Mesothelial cell of epicardium (in vitro differentiated cells): Measurements from ENCODE around the gene ERC2. TPM values are rescaled to one million over a fixed set of nuclear protein-coding genes. Genes with fewer than 3 reads are reported as not detected.

Experiments
- DNase-seq, 2 experiments: peaks; one replicate each; pipeline ENCODE4 v3.0.0; 2021; ENCODE audit warnings: low spot score in 2 of 2; ENCODE audit not compliant: unreplicated experiment in 2 of 2
- H3K27ac Mint-ChIP-seq: 2 replicates; pipeline ENCODE4 v1.8.0; 2021; ENCODE audit warnings: mixed read lengths
- H3K27me3 Mint-ChIP-seq: 2 replicates; pipeline ENCODE4 v1.8.0; 2021; ENCODE audit warnings: low read depth, mixed read lengths
- H3K36me3 Mint-ChIP-seq: 2 replicates; pipeline ENCODE4 v1.8.0; 2021; ENCODE audit warnings: mixed read lengths
- H3K4me1 Mint-ChIP-seq: 2 replicates; pipeline ENCODE4 v1.8.0; 2021; ENCODE audit warnings: mixed read lengths
- H3K4me3 Mint-ChIP-seq: 2 replicates; pipeline ENCODE4 v1.8.0; 2021; ENCODE audit warnings: mild to moderate bottlenecking, moderate library complexity, mixed read lengths
- H3K9me3 Mint-ChIP-seq: 2 replicates; pipeline ENCODE4 v1.8.0; 2021; ENCODE audit warnings: mixed read lengths
- total RNA-seq: library from RNA; stranded (reverse); gene quantifications from 3 replicates; pipeline ENCODE4 v1.2.1, GENCODE V29; 2021
- TF ChIP-seq, protein P1 (sequence below): fragments of 200-600 bp; sonication (generic); IDR thresholded peaks from one replicate; pipeline ENCODE4 v1.5.0; 2021; ENCODE audit warnings: antibody characterized with exemption; ENCODE audit not compliant: unreplicated experiment

ERC2 gene
- total RNA-seq, 1 donor from 2014 or later, result 15.6 TPM

DNA sequence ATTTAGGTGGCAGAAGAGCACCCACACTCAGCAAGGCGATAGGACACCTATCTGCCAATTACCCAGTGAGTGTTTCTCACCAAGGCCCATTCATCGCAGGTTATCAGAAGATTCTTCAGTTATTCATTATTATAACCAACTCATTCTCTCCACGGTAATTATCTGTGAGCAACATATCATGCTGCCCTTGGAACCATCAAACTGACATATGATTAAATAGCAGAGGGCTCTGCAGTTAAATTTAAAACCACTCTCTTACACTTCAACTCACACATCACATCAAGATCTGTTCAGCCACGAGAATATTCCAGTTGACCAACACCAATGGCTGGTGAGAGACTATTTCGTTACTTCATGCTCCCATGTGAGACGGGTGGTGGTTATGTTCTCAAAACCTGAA is 489.3 kb downstream of the ERC2 start:
- Mint-ChIP-seq H3K27me3 (no peaks in the 10 kb centered on the region), H3K4me1 (peaks cover 23% of the 10 kb centered on the region), H3K36me3 (no peaks in the 10 kb centered on the region), H3K9me3 (no peaks in the 10 kb centered on the region), H3K4me3 (no peak overlapping the region), H3K27ac (no peak overlapping the region)
- TF ChIP-seq, protein P1, sequence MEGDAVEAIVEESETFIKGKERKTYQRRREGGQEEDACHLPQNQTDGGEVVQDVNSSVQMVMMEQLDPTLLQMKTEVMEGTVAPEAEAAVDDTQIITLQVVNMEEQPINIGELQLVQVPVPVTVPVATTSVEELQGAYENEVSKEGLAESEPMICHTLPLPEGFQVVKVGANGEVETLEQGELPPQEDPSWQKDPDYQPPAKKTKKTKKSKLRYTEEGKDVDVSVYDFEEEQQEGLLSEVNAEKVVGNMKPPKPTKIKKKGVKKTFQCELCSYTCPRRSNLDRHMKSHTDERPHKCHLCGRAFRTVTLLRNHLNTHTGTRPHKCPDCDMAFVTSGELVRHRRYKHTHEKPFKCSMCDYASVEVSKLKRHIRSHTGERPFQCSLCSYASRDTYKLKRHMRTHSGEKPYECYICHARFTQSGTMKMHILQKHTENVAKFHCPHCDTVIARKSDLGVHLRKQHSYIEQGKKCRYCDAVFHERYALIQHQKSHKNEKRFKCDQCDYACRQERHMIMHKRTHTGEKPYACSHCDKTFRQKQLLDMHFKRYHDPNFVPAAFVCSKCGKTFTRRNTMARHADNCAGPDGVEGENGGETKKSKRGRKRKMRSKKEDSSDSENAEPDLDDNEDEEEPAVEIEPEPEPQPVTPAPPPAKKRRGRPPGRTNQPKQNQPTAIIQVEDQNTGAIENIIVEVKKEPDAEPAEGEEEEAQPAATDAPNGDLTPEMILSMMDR, result no peak
- no peak for DNase-seq

DNA sequence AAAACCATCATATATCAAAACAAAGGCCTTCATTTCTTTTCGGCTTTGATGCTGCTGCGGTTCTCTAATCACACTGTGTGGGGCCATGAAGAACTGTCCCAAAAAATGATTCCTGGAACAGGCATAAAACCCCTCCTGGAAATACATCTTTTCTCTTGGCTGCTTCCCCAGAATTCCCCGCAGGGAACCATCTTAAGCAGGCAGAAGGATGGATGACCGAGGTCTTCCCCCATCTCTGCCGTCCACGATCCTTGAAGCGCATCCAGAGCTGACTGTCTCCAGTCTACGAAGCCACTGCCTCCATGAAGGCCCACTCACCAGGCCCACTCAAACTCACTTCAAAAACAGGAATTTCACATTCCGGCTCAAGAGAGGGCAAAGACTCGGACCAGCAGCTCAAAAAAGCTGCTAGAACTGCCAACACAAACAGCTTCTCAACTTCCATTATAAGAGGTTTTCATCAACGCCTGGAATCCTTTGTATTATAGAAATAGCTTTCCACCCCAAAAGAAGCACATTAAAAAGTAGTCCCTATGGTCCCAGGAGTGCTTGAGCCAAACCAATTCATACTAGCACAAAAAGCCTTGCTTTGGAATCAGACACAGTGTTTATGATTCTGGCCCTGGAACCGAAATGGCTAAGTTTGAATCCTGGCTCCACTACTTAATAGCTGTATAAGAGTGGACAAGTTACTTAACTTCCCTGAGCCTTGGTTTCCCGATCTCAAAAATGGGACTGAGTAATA is 493.7 kb downstream of the ERC2 start:
- Mint-ChIP-seq H3K4me3 (no peak overlapping the region), H3K27ac (peak overlapping the region; percentile 65), H3K9me3 (no peaks in the 10 kb centered on the region), H3K27me3 (no peaks in the 10 kb centered on the region), H3K4me1 (peaks cover 32% of the 10 kb centered on the region), H3K36me3 (no peaks in the 10 kb centered on the region)
- TF ChIP-seq, protein P1, result no peak
- DNase-seq, result no peak

DNA sequence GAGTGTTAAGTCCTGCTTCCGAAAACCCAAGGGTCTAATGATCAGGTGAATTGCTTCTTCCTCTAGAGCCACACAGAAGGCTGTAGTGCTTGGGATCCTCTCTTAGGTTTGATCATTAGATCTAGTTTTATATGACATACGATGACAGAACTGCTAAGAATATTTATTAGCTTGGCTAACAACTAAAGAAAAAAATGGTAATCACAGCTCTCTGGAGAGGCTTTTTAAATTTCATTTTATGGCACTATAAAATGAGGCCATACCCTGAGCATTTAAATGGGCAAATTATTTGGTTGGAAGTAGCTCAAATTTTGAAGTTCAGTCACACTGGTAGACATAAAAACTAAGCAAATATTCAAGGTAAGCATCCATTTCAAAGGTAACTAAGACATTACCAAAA is 498.6 kb downstream of the ERC2 start:
- peaks cover 20% of the 10 kb centered on the region for H3K9me3 Mint-ChIP-seq
- TF ChIP-seq, protein P1, result no peak
- no peak for DNase-seq
- peak overlapping the region; percentile 85 for H3K27ac Mint-ChIP-seq
- peaks cover 39% of the 10 kb centered on the region for H3K4me1 Mint-ChIP-seq
- H3K27me3 Mint-ChIP-seq, result no peaks in the 10 kb centered on the region
- H3K4me3 Mint-ChIP-seq, result no peak overlapping the region
- H3K36me3 Mint-ChIP-seq, result peaks cover 13% of the 10 kb centered on the region

DNA sequence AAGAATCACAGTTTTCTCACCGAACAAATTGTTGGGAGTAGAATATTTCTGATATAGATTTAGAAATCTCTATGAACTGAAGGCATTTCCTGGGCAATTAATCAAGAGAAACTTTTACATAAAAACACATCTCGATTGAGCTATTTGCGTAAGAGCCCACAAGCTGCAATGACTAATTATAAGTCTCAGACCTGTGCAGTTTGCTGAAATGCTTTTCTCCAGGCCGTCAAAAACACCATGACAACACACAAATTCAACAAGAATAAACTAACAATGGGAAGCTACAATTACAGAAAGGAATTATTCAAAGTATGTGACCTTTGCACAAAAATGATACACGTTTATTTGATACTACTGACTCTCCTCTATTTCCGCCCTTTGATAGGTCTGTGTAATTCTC is 499.9 kb downstream of the ERC2 start:
- TF ChIP-seq, protein P1, result no peak
- H3K27me3 Mint-ChIP-seq, result no peaks in the 10 kb centered on the region
- peaks cover 20% of the 10 kb centered on the region for H3K9me3 Mint-ChIP-seq
- H3K27ac Mint-ChIP-seq, result peak overlapping the region; percentile 85
- no peak overlapping the region for H3K4me3 Mint-ChIP-seq
- no peak for DNase-seq
- peaks cover 13% of the 10 kb centered on the region for H3K36me3 Mint-ChIP-seq
- peaks cover 30% of the 10 kb centered on the region for H3K4me1 Mint-ChIP-seq

DNA sequence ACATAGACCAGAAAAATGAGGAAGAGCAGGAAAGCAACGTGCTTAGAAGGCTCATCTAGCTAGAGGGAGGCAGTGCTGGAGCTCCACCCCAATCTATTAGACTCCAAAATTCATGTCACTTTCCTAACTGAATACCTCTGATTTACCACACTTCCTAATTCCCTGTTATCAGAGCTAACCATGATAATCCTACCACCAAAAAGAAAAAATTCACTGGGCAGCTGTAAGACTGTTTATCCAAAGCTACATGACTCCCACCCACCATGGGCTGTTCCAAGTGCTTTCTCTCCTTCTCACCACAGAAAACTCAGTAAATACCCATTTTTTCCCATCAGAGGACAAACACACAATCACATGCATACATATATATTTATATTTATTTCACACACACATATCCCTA is 501.7 kb downstream of the ERC2 start:
- TF ChIP-seq, protein P1, result no peak

More for the DNA sequence above, 501.7 kb downstream of the ERC2 start:
- Mint-ChIP-seq H3K27me3 (no peaks in the 10 kb centered on the region), H3K36me3 (peaks cover 13% of the 10 kb centered on the region), H3K27ac (peak overlapping the region; percentile 35), H3K9me3 (peaks cover 20% of the 10 kb centered on the region), H3K4me3 (no peak overlapping the region), H3K4me1 (peaks cover 24% of the 10 kb centered on the region)
- no peak for DNase-seq
